NCI-H526 treated with DMSO at 0.1 percent for 48 hours (cell line): Measurements from ENCODE around the gene IL13.
"Not testable (repeated sequence)": the region's sequence is repeated elsewhere in the genome, so short reads cannot be mapped to it uniquely, and the experiment has no call there.

ENCODE experiments used
- DNase-seq: peaks from one replicate; lab custom pipeline; 2025; lab: John Stamatoyannopoulos, UW

The IL13 gene

GRCh38 chr5:132657676-132658380 is at the start of gene IL13:
Gene IL13 (plus strand): TSS chr5:132658173. CDS start chr5:132658187, 14 bp downstream.
- no peak for DNase-seq

GRCh38 chr5:132611965-132612364 is 46.0 kb upstream of the IL13 start:
- DNase-seq, result no peak

GRCh38 chr5:132612846-132613245 is 45.1 kb upstream of the IL13 start:
- DNase-seq, result no peak

GRCh38 chr5:132621699-132622098 is 36.3 kb upstream of the IL13 start:
- DNase-seq, result no peak

- DNase-seq, result no peak
Measured at GRCh38 chr5:132622608-132623007, 35.4 kb upstream of the IL13 start.

- DNase-seq, result no peak
Measured at GRCh38 chr5:132627470-132627869, 30.5 kb upstream of the IL13 start.

- no peak for DNase-seq
Measured at GRCh38 chr5:132628814-132629213, 29.2 kb upstream of the IL13 start.

- DNase-seq, result no peak
Measured at GRCh38 chr5:132629230-132629944, 28.6 kb upstream of the IL13 start.

- DNase-seq, result not testable (repeated sequence)
Measured at GRCh38 chr5:132633587-132633986, 24.4 kb upstream of the IL13 start.

GRCh38 chr5:132635873-132636272 is 22.1 kb upstream of the IL13 start:
- DNase-seq, result no peak

- DNase-seq, result no peak
Measured at GRCh38 chr5:132637241-132637640, 20.7 kb upstream of the IL13 start.

- no peak for DNase-seq
Measured at GRCh38 chr5:132639706-132640130, 18.3 kb upstream of the IL13 start.

GRCh38 chr5:132640613-132641012 is 17.4 kb upstream of the IL13 start:
- no peak for DNase-seq

- no peak for DNase-seq
Measured at GRCh38 chr5:132641241-132641723, 16.7 kb upstream of the IL13 start.

GRCh38 chr5:132641841-132642240 is 16.1 kb upstream of the IL13 start:
- no peak for DNase-seq

GRCh38 chr5:132644177-132644576 is 13.8 kb upstream of the IL13 start:
- DNase-seq, result no peak

GRCh38 chr5:132646583-132647266 is 11.2 kb upstream of the IL13 start:
- no peak for DNase-seq

GRCh38 chr5:132647473-132647872 is 10.5 kb upstream of the IL13 start:
- no peak for DNase-seq

GRCh38 chr5:132648355-132648754 is 9.6 kb upstream of the IL13 start:
- DNase-seq, result no peak

- DNase-seq, result no peak
Measured at GRCh38 chr5:132651838-132652469, 6.0 kb upstream of the IL13 start.

GRCh38 chr5:132653716-132654115 is 4.3 kb upstream of the IL13 start:
- no peak for DNase-seq
